Measurements from ENCODE around the gene ATG4D. TPM values are rescaled to one million over a fixed set of nuclear protein-coding genes. Genes with fewer than 3 reads are reported as not detected.

Gene ATG4D
- total RNA-seq, 4 donors from 2014 or later: 46.5 to 59.3 (median 51.4) TPM

GRCh38 chr19:10577951-10578350 lies 34.2 kb downstream of the ATG4D start:
- TF ChIP-seq CTCF (IDR thresholded peaks at IDR 0.05) (no peak), POLR2A (IDR thresholded peaks at IDR 0.05) (no peak)
- no peaks in the 10 kb centered on the region for H3K27me3 ChIP-seq
- H3K36me3 ChIP-seq: peaks cover 0 to 82% (median 5%) of the 10 kb centered on the region in 3 donors
- WGBS, 2 donors: 82 to 94% methylated on average over 3 to 4 of the region's 6 CpGs
- no peak overlapping the region for H3K4me3 ChIP-seq
- intact Hi-C loops (cut with DNase I): loop anchor here (10.0 kb wide), 2 partner anchors 117 to 173 kb away; partner anchors contain the start of gene CDC37
- H3K4me1 ChIP-seq: peaks cover 0 to 9% (median 0%) of the 10 kb centered on the region in 3 donors
- H3K27ac ChIP-seq: no peak overlapping the region
- H3K9me3 ChIP-seq: no peaks in the 10 kb centered on the region
- no peak for DNase-seq

- H3K27me3 ChIP-seq: no peaks in the 10 kb centered on the region
- peaks cover 0 to 17% (median 0%) of the 10 kb centered on the region in 3 donors for H3K4me1 ChIP-seq
- peak; percentile 36 for DNase-seq
- 0 to 3% methylated on average over 4 to 14 of the region's 31 CpGs for WGBS, 2 donors
- H3K9me3 ChIP-seq: no peaks in the 10 kb centered on the region
- peaks cover 0 to 77% (median 5%) of the 10 kb centered on the region in 3 donors for H3K36me3 ChIP-seq
- TF ChIP-seq POLR2A (IDR thresholded peaks at IDR 0.05): no peak
- TF ChIP-seq CTCF (IDR thresholded peaks at IDR 0.05): peak; percentile 96 to 99 (median 98)
- no peak overlapping the region for H3K27ac ChIP-seq
- H3K4me3 ChIP-seq: peak overlapping the region in 1 of 4 donors; percentile 1
- intact Hi-C loops (cut with DNase I): loop anchor here (2.0 kb wide), 1 partner anchor 64 kb away; no protein-coding TSS in a partner anchor
Observed at GRCh38 chr19:10580979-10581631, 37.4 kb downstream of the ATG4D start.

- TF ChIP-seq POLR2A (IDR thresholded peaks at IDR 0.05) (no peak), CTCF (IDR thresholded peaks at IDR 0.05) (no peak)
- peaks cover 0 to 67% (median 5%) of the 10 kb centered on the region in 3 donors for H3K36me3 ChIP-seq
- H3K27ac ChIP-seq: no peak overlapping the region
- H3K9me3 ChIP-seq: no peaks in the 10 kb centered on the region
- DNase-seq: no peak
- peaks cover 0 to 24% (median 0%) of the 10 kb centered on the region in 3 donors for H3K4me1 ChIP-seq
- peaks cover 0 to 7% (median 0%) of the 10 kb centered on the region in 4 donors for H3K27me3 ChIP-seq
- intact Hi-C loops (cut with DNase I): no loop called here
- 82 to 87% methylated on average over 12 to 13 of the region's 13 CpGs for WGBS, 2 donors
- no peak overlapping the region for H3K4me3 ChIP-seq
Observed at GRCh38 chr19:10582091-10582490, 38.4 kb downstream of the ATG4D start.

GRCh38 chr19:10583036-10583776 lies 39.5 kb downstream of the ATG4D start:
- WGBS, 2 donors: 89 to 92% methylated on average over 7 to 9 of the region's 9 CpGs

More at GRCh38 chr19:10583036-10583776, 39.5 kb downstream of the ATG4D start:
- no peaks in the 10 kb centered on the region for H3K9me3 ChIP-seq
- intact Hi-C loops (cut with DNase I): no loop called here
- H3K36me3 ChIP-seq: peaks cover 0 to 56% (median 5%) of the 10 kb centered on the region in 3 donors
- DNase-seq: no peak
- TF ChIP-seq POLR2A (IDR thresholded peaks at IDR 0.05) (no peak), CTCF (IDR thresholded peaks at IDR 0.05) (no peak)
- H3K27ac ChIP-seq: no peak overlapping the region
- peaks cover 0 to 27% (median 0%) of the 10 kb centered on the region in 3 donors for H3K4me1 ChIP-seq
- H3K4me3 ChIP-seq: no peak overlapping the region
- H3K27me3 ChIP-seq: peaks cover 0 to 18% (median 0%) of the 10 kb centered on the region in 4 donors
